ENCODE measurements around the gene ARHGDIB.
A peak's percentile ranks its signal among the peaks of the same experiment; 100 is the strongest.

Gene ARHGDIB

DNA sequence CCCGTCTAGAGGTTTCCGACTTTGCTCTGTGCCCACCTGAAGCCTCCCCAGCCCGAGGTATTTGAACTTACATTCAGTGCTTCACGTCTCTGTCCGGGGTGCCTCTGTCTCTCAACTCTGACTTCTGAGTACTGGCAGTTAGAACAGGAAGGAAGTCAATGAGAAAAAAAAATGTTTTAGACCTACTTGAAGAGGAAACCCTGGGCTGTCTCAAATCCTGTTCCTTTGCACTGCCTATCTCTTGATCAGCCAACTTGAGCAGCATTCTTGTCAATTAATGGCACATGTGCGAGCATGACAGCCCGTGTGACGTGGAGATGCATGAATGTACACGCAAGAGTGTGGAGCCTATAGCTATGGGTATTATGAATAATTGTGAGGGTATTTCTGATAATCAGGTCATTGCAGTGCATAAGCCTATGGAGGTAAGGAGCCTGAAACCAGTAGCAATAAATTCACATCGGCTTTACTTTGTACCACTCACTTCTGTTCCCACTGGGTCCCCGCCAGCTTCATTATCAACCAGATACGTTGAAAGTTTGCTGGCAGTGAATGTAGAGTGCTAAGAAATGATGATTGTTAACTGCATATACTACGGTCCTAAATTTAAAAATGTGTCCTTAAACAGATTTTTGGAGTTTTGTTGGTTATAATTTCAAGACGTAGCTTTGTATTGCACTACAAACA is at the start of gene ARHGDIB:
Gene ARHGDIB (minus strand): TSS at position 136 of the 687 bp plus-strand sequence. CDS start 10,889 bp downstream, outside the sequence.
- no peak for DNase-seq

- no peak for DNase-seq
Measured at GRCh38 chr12:15011162-15011561, 49.8 kb upstream of the ARHGDIB start.

DNA sequence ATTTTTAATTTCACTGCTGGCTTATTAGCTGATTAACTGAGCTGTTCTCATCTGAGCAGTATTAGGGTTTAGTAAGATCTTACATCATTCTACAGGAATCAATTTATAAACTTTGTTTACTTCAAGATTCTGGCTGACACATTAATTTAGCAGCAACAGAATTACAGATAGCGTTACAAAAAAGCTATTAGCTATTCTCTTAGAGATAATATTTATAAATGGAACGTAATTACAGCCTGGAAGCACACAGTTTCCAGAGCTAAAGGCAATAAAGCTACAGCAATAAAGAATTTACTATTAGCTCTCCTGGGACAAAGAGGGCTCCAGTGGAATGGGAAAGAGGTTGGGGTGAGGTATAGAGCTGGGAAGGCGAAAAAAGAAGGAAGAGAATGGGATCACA is 46.1 kb upstream of the ARHGDIB start:
- DNase-seq = no peak

DNA sequence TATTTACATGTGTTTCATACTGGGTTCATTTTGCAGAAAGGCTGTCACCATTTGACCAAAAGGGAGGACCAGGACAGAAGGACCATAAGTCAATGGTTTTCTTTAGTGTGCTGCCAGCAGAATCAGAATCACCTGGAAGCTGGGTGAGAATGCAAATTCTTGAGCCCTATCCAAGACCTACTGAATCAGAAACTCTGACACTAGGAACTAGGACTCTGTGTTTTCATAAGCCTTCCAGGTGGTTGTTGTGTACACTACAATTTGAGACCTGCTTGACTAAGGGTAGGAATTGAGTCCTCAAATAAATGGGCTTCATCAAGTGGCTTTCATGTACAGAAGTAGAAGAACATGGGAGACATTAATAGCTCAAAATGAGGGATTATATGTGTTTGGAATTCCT is 43.7 kb upstream of the ARHGDIB start:
- DNase-seq = peak; percentile 26

DNA sequence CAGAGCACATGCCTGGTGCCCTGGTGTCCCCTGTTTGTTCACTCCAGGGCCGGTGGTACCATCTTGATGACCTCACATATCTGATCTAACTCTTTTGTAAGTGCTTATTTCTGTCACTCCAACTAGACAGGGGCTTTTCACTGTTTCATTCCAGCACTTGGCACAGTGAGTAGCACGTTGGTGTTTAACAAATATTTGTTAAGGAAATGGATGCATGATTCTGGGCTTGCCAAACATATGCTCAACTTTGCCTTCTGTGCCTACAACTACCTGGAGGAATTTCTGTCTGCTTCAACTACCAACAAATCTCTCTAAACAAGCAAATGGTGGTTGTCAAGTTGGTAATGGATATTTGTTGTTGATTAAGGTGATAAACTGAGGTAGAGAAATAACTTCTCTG is 43.0 kb upstream of the ARHGDIB start:
- no peak for DNase-seq

DNA sequence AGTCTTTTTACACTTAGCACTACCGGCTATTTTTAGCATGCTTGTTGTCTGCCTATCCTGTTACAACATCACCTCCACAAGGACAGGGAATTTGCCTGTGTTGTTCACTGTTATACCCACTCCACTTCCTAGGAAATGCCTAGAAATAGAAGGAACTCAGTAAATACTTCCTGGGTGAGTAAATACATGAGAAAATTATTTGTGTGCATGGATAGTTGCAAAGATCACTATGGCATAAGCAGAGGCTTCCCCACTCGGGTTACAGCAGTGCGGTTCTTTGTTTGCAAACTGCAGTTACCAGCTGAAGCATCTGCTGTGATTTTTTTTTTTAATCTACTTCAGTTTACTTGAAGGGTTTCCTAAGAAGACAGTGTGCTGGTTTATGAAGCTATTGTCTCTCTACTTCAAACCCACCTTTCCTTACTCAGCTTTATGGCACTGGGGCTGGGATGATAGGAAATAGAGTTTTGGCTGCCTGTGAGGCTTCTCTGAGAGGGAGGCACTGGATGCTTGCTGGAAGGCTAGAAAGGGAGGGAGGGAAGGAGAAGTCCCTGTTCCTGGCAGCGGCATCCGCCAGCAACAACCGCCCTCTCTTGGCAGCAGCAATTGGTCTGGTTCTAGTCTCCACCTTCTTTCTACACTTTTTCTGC is 40.5 kb upstream of the ARHGDIB start:
- peak; percentile 25 for DNase-seq

DNA sequence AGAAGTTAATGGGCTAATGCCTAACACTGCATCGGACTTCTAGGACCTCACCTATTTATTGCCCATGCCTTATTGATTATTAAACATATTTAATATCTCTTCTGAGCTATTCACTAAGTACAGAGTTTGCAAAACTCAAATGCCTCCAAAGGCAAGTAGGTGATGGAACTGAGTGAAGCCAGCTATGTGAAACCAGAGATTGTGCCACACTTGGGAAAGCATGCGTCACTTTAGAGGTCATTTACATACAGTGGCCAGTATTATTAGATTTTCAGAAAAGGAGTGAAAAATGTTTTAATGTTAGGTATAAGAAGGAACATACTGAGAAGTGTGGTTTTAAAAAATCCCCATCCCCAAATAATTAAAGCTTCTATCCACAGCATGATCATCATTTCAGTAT is 39.2 kb upstream of the ARHGDIB start:
- DNase-seq = no peak

DNA sequence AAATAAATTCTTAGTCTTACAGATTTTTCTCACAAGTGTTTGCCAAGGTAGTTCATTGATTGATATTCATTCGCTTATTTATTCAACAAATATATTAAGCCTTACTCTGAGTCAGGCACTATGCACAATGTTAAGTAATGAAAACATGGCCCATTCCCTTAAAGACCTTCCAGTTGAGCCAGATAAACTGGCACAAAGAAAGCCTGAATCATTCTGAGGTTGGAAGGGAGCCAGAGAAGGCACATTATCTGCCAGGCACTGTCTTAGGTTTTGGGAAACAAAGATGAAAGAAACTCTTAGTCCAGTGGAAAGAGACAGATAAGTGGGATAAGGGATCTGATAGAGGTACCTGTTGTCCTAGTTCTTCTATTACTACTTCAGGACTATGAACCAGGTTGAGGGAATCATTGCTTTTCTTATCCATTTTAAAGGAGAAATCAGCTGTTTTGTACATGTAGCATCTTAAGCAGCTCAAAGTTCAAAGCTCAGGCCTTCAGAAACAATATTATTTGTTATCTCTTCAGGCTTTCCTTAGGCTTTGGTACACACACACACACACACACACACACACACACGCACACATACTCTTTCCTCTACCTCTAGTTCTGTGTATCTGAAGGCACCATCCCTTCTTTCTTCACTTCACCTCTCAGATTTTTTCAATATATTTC is 38.4 kb upstream of the ARHGDIB start:
- no peak for DNase-seq

GRCh38 chr12:14999021-14999694 is 37.8 kb upstream of the ARHGDIB start:
- no peak for DNase-seq

DNA sequence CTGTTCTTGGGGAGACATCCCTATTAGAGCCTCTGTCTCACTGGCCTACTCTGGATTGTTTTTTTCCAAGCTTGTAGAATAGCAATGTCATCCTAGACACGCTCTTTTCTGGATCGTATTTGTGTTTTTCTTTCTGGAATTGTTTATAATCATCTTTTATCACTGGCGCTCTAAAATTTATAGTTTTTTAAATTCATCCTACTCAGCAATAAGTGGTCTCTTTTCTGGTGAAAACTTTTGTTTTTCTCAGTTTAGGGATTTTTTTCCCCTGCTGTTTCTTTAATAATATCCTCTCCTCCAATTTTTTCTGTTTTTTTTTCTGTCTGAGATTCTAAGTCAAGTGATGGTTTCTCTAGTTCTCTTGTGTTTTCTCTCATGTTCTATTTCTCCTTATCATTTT is 36.6 kb upstream of the ARHGDIB start:
- no peak for DNase-seq

DNA sequence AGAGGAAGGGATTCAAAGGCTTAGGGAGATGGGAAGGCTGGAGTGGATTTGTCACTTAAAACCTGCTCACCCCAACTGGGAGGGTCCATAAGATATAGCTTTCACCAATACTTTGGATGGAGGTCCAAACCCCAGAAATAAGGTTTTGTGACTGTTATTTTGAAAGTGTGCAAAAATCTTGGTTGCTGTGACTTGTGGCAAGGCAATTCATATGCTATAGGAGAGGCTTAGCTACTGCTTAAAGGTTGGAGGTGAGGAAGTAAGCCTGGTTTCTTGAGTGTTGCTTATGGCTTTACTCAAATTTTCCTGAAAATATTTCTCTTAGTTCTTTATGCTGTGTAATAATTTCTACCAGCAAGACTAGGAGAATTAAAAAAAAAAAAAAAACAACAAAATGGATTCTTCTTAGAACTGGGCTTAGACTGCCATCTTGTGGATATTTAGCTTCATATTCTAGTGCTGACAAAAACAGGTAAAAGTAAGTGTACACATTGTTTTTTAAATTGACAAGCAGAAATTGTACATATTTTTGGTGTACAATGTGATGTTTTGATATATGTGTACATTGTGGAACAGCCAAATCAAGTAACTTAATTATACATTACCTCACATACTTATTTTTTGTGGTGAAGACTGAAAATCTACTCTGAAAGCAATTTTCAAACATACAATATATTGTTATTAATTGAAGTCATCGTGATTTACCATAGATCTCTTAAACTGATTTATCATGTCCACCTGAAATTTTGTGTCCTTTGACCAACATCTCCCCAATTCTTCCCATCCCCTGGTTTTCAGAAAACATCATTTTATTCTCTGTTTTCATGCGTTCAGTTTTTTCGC is 34.4 kb upstream of the ARHGDIB start:
- peak; percentile 38 for DNase-seq

DNA sequence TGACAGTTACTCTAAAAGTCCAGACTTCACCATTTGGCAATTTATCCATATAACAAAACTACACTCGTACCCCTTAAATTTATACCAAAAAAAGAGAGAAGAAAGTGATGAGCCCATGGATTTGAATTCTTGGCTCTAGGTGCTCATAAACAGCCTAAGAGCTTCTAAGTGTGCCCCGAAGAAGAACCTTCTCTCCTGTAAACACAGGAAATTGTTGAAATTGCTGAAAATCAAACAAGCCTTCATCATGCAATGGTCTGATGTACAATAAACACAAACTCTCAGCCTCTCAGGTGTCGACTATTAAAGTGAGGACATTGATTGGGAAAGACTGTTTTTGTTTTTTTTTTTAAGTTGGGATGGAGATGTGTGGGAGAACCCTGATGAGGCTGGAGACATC is 33.2 kb upstream of the ARHGDIB start:
- no peak for DNase-seq

DNA sequence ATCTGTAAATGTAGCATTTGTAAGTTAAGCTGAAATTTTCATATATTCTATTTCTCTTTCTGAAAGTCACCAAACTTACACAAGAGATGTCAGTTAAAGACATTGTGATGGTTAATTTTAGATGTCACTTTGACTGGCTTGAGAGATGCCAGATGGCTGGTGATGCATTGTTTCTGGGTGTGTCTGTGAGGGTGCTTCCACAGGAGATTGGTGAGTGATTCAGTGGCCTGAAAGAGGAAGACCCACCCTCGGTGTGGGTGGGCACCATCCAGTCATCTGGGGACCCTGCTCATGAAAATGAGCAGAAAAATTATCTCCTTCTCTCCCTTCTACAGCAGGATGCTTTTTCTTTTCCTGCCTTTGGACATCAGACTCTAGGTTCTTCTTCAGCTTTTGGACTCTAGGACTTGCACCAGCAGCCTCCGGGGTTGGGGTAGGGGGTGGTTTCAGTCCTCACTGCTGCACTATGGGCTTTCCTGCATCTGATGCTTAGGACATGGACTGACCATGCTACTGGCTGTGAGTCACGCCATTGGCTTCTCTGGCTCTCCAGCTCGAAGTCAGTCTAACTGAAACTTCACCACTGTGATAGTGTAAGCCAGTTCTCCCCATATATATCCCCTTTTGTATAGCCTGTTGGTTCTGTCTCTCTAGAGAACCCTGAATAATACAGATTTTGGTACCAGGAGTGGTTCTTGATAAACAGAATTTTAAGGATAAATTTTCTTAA is 32.3 kb upstream of the ARHGDIB start:
- DNase-seq = no peak

- no peak for DNase-seq
Measured at GRCh38 chr12:14993117-14993516, 31.7 kb upstream of the ARHGDIB start.

GRCh38 chr12:14992673-14993072 is 31.3 kb upstream of the ARHGDIB start:
- DNase-seq = no peak

- DNase-seq = no peak
Measured at GRCh38 chr12:14991069-14991468, 29.7 kb upstream of the ARHGDIB start.

DNA sequence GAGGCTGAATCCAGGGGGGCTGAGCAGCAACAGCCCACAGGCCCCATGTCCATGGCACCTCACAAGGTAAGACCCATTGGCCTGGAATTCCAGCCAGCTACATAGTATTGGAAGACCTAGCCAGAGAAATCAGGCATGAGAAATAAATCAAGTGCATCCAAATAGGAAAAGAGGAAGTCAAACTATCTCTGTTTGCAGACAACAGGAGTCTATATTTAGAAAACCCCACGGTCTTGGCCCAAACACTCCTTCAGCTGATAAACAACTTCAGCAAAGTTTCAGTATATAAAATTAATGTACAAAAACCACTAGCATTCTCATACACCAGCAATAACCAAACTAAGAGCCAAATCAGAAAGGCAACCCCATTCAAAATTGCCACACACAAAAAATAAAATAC is 28.4 kb upstream of the ARHGDIB start:
- no peak for DNase-seq

GRCh38 chr12:14988035-14988434 is 26.6 kb upstream of the ARHGDIB start:
- no peak for DNase-seq

- no peak for DNase-seq
Measured at GRCh38 chr12:14986449-14986848, 25.0 kb upstream of the ARHGDIB start.

DNA sequence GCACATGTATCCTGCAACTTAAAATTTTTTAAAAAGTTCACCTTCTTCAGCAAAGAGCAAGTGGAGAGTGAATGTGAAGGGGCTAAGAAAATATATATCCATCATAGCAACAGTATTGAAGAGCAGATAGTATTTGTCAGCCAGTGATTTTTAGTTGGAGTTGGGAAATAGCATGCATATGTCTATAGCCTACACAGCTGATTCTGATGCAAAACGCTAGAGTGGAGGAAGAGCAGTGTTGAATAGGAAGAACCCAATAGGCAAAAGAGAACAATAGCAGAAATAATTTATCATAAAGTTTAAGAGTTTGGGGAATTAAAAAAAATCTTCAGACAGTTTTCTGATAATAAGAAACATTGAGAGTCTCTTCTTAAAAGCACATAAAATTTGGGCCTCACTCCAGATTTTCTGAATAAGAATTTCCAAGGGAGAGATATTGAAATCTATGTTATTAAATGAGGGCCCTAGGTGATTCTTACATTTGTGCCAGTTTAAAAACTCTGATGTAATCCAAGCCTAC is 23.4 kb upstream of the ARHGDIB start:
- DNase-seq = no peak

GRCh38 chr12:14984036-14984435 is 22.6 kb upstream of the ARHGDIB start:
- DNase-seq = no peak

GRCh38 chr12:14982991-14983390 is 21.6 kb upstream of the ARHGDIB start:
- DNase-seq = no peak

Measured in NCI-H1092 (cell line).